Hepatocyte (in vitro differentiated cells): ENCODE measurements around the gene LGR4. TPM values are rescaled to one million over a fixed set of nuclear protein-coding genes. Genes with fewer than 3 reads are reported as not detected.

Source experiments
- DNase-seq: peaks from one replicate; pipeline ENCODE4 v3.0.0-alpha.2; 2016; ENCODE audit warnings: low spot score
- H2AFZ ChIP-seq: fragments of 200-600 bp; sonication (generic); 2 replicates; pipeline ENCODE4 v1.6.0; 2016; ENCODE audit warnings: antibody characterized with exemption, mild to moderate bottlenecking
- H3K27ac ChIP-seq: fragments of 200-600 bp; sonication (generic); 2 replicates; pipeline ENCODE4 v1.5.1; 2016; ENCODE audit warnings: mild to moderate bottlenecking
- H3K27me3 ChIP-seq: fragments of 200-600 bp; sonication (generic); 2 replicates; pipeline ENCODE4 v1.6.1; 2016
- H3K36me3 ChIP-seq: fragments of 200-600 bp; sonication (generic); replicated peaks from 2 replicates; pipeline ENCODE4 v1.5.1; 2016; ENCODE audit warnings: low read depth; ENCODE audit not compliant: insufficient read depth
- H3K4me1 ChIP-seq: fragments of 200-600 bp; sonication (generic); 2 replicates; pipeline ENCODE4 v1.5.1; 2016; ENCODE audit warnings: mild to moderate bottlenecking, moderate library complexity; ENCODE audit not compliant: insufficient read depth
- H3K4me2 ChIP-seq: fragments of 200-600 bp; sonication (generic); 2 replicates; pipeline ENCODE4 v1.6.0; 2016
- H3K4me3 ChIP-seq: fragments of 200-600 bp; sonication (generic); 2 replicates; pipeline ENCODE4 v1.5.1; 2016; ENCODE audit warnings: mild to moderate bottlenecking
- H3K79me2 ChIP-seq: fragments of 200-600 bp; sonication (generic); 2 replicates; pipeline ENCODE4 v1.6.0; 2017; ENCODE audit warnings: mild to moderate bottlenecking
- H3K9me2 ChIP-seq: fragments of 200-600 bp; sonication (generic); replicated peaks from 2 replicates; pipeline ENCODE4 v1.6.0; 2017; ENCODE audit warnings: mild to moderate bottlenecking; ENCODE audit not compliant: insufficient read depth
- H3K9me3 ChIP-seq: fragments of 200-600 bp; sonication (generic); 2 replicates; pipeline ENCODE4 v1.5.1; 2016; ENCODE audit warnings: low read depth, mild to moderate bottlenecking
- H4K20me1 ChIP-seq: fragments of 200-600 bp; sonication (generic); 2 replicates; pipeline ENCODE4 v1.6.0; 2016; ENCODE audit warnings: mild to moderate bottlenecking; ENCODE audit not compliant: insufficient read depth, poor library complexity, severe bottlenecking
- EZH2 ChIP-seq: fragments of 200-600 bp; sonication (generic); IDR thresholded peaks from 2 replicates; pipeline ENCODE4 v1.6.1; 2016; ENCODE audit warnings: antibody characterized with exemption, mild to moderate bottlenecking, borderline replicate concordance
- EZH2phosphoT487 ChIP-seq: fragments of 200-600 bp; sonication (generic); IDR thresholded peaks from one replicate; pipeline ENCODE4 v1.6.1; 2018; ENCODE audit warnings: antibody characterized with exemption, mild to moderate bottlenecking, low read depth, moderate library complexity; ENCODE audit not compliant: unreplicated experiment, severe bottlenecking
- WGBS: methylation state at CpG from one replicate; pipeline ENCODE4 v1.1.6; 2016; ENCODE audit warnings: low lambda C conversion rate; ENCODE audit errors: missing lambda C conversion rate; 5-methylcytosine and 5-hydroxymethylcytosine counted together
- polyA plus RNA-seq: library from polyadenylated mRNA; unstranded; fragments of >200 nt; fragmentation: Nextera tagmentation; extraction: Ambion mirVana; gene quantifications from 2 replicates; pipeline ENCODE4 v1.2.1, GENCODE V29; 2016
- total RNA-seq: library from RNA; depleted of rRNA; stranded (reverse); fragments of >200 nt; gene quantifications from 2 replicates; pipeline ENCODE4 v1.2.3, GENCODE V29; 2014
- TF ChIP-seq, protein P1 (sequence below): fragments of 200-600 bp; sonication (generic); IDR thresholded peaks from 2 replicates; pipeline ENCODE4 v1.5.1; 2016; ENCODE audit warnings: antibody characterized with exemption, mild to moderate bottlenecking; ENCODE audit not compliant: poor library complexity

LGR4 gene
- total and polyA plus RNA-seq, 2 experiments from 2014 or later, result 27.2 to 115 TPM

DNA sequence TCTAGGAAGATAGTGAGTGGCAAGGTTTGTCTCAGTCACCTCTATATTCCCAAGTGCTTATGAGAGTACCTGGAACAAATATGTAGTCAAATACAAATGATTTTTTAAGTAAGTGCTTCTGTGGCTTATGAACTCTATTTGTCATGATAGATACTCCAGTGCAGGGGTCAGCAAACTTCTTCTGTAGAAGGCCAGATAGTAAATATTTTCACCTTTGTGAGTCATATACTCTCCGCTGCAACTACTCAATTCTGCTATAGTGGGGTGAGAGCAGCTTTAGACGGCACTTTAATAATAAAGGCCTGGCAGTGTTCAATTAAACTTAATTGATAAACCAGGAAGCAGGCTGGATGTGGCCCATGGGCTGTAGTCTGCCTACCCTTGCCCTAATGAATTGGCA, 97.2 kb downstream of the LGR4 start:
- no peak for DNase-seq
- H2AFZ ChIP-seq, result no peak overlapping the region
- TF ChIP-seq EZH2, result no peak
- no peak for TF ChIP-seq EZH2phosphoT487
- TF ChIP-seq, protein P1, sequence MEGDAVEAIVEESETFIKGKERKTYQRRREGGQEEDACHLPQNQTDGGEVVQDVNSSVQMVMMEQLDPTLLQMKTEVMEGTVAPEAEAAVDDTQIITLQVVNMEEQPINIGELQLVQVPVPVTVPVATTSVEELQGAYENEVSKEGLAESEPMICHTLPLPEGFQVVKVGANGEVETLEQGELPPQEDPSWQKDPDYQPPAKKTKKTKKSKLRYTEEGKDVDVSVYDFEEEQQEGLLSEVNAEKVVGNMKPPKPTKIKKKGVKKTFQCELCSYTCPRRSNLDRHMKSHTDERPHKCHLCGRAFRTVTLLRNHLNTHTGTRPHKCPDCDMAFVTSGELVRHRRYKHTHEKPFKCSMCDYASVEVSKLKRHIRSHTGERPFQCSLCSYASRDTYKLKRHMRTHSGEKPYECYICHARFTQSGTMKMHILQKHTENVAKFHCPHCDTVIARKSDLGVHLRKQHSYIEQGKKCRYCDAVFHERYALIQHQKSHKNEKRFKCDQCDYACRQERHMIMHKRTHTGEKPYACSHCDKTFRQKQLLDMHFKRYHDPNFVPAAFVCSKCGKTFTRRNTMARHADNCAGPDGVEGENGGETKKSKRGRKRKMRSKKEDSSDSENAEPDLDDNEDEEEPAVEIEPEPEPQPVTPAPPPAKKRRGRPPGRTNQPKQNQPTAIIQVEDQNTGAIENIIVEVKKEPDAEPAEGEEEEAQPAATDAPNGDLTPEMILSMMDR, result no peak
- WGBS, result 54% methylated on average over 2 of the region's 2 CpGs
- H3K4me1 ChIP-seq, result peaks cover 28% of the 10 kb centered on the region
- no peaks in the 10 kb centered on the region for H3K27me3 ChIP-seq
- H3K36me3 ChIP-seq, result no peaks in the 10 kb centered on the region
- peak overlapping the region; percentile 75 for H3K27ac ChIP-seq
- H3K4me3 ChIP-seq, result no peak overlapping the region
- H3K9me2 ChIP-seq, result no peaks in the 10 kb centered on the region
- H3K4me2 ChIP-seq, result no peak overlapping the region
- peaks cover 2% of the 10 kb centered on the region for H3K79me2 ChIP-seq
- no peaks in the 10 kb centered on the region for H4K20me1 ChIP-seq
- no peaks in the 10 kb centered on the region for H3K9me3 ChIP-seq

DNA sequence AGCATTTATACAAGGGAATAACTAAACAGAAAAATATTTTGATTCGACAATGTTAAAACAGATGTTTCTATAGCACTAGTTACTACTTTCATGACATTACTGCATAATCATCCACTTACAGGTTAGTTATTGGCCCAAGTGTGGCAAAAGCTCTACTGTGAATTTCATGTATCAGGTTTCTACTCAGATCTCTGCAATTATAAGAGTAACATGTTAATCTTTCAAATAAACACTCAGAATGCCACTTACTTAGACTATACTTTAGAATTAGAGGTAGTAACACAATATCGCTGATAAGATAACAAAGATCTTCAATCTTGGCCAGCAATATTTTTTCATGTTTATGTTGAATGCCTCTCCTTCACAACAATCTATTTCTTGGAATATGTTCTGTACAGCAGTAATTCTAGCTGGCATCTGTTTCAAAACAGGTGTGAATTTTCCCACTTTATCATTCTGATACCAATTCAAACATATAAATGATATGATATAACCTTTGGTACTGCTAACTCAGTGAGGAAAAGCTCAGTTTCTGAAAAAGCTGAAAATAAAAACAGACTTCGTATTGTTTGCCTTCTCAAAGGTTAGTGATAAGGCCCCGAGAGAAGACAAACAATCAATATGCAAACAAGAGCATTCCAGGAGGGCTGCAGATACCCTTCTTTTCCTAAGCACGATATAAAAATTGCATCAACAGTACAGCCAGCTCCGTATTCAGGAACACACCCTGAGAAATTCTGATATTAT, 98.6 kb downstream of the LGR4 start:
- H3K79me2 ChIP-seq, result peaks cover 2% of the 10 kb centered on the region
- no peaks in the 10 kb centered on the region for H3K9me2 ChIP-seq
- TF ChIP-seq EZH2 (no peak), EZH2phosphoT487 (no peak)
- TF ChIP-seq, protein P1, result no peak
- no peak for DNase-seq
- no peaks in the 10 kb centered on the region for H3K9me3 ChIP-seq
- H2AFZ ChIP-seq, result no peak overlapping the region
- H3K4me3 ChIP-seq, result no peak overlapping the region
- no peaks in the 10 kb centered on the region for H4K20me1 ChIP-seq
- 46% methylated on average over 6 of the region's 6 CpGs for WGBS
- peak overlapping the region; percentile 43 for H3K4me2 ChIP-seq
- peak overlapping the region; percentile 75 for H3K27ac ChIP-seq
- H3K4me1 ChIP-seq, result peaks cover 34% of the 10 kb centered on the region
- no peaks in the 10 kb centered on the region for H3K27me3 ChIP-seq
- H3K36me3 ChIP-seq, result no peaks in the 10 kb centered on the region

DNA sequence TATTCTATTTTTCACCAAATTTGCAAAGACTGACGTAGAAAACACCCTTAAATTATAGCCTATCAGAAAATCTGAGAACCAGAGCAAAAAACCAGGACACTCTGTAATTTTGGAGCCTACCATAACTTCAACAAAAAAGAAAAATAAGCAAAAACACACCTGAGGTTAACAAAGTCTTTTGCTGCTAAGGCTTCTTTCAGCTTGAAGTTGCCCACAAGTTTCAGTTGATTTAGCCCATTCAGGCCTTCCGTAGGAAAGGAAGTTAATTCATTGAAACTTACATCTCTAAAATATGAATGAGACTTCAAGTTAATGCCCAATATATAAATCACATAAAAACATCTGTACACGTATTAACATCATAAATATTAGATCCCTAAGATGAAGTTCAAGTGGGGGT, 99.2 kb downstream of the LGR4 start:
- no peaks in the 10 kb centered on the region for H3K36me3 ChIP-seq
- WGBS, result 90% methylated on average over 3 of the region's 3 CpGs
- no peaks in the 10 kb centered on the region for H3K27me3 ChIP-seq
- no peak overlapping the region for H2AFZ ChIP-seq
- H3K9me3 ChIP-seq, result no peaks in the 10 kb centered on the region
- H3K4me1 ChIP-seq, result peaks cover 34% of the 10 kb centered on the region
- no peak for DNase-seq
- H3K4me2 ChIP-seq, result peak overlapping the region; percentile 43
- no peak overlapping the region for H3K4me3 ChIP-seq
- peak overlapping the region; percentile 65 for H3K27ac ChIP-seq
- no peaks in the 10 kb centered on the region for H4K20me1 ChIP-seq
- no peaks in the 10 kb centered on the region for H3K9me2 ChIP-seq
- TF ChIP-seq, protein P1, result no peak
- TF ChIP-seq EZH2 (no peak), EZH2phosphoT487 (no peak)
- peaks cover 2% of the 10 kb centered on the region for H3K79me2 ChIP-seq
